Liver (tissue), 9 donors: Measurements from ENCODE around the gene CSN2. TPM values are rescaled to one million over a fixed set of nuclear protein-coding genes. Genes with fewer than 3 reads are reported as not detected.

Experiments
- DNase-seq: peaks from one replicate; pipeline ENCODE4 v3.0.0-alpha.2; 2017; ENCODE audit warnings: low spot score
- H3K27ac ChIP-seq, 2 donors: one replicate each; pipeline ENCODE4 v1.7.0; 2013; ENCODE audit warnings: inconsistent platforms in 2 of 2, low read length in 2 of 2, control low read depth in 1 of 2, low read depth in 1 of 2, mild to moderate bottlenecking in 1 of 2
- H3K27me3 ChIP-seq, 4 donors: one replicate each; pipeline versions ENCODE4 v1.6.1 to v1.7.0; 2013; ENCODE audit warnings: low read length in 3 of 4, inconsistent platforms in 1 of 4, mild to moderate bottlenecking in 1 of 4, moderate library complexity in 1 of 4; ENCODE audit not compliant: control insufficient read depth in 4 of 4, insufficient read depth in 4 of 4
- H3K36me3 ChIP-seq, 4 donors: one replicate each; pipeline versions ENCODE4 v1.6.1 to v1.7.0; 2013; ENCODE audit warnings: low read length in 3 of 4, mild to moderate bottlenecking in 3 of 4, low read depth in 1 of 4, moderate library complexity in 1 of 4; ENCODE audit not compliant: control insufficient read depth in 4 of 4, insufficient read depth in 3 of 4
- H3K4me1 ChIP-seq, 4 donors: one replicate each; pipeline versions ENCODE4 v1.6.1 to v1.7.0; 2013; ENCODE audit warnings: low read length in 3 of 4, mild to moderate bottlenecking in 3 of 4, moderate library complexity in 1 of 4; ENCODE audit not compliant: control insufficient read depth in 4 of 4, insufficient read depth in 4 of 4
- H3K4me3 ChIP-seq, 3 donors: one replicate each; pipeline versions ENCODE4 v1.6.1 to v1.7.0; 2013; ENCODE audit warnings: low read length in 3 of 3, control low read depth in 1 of 3, low read depth in 1 of 3, mild to moderate bottlenecking in 1 of 3
- H3K9ac ChIP-seq, 2 donors: one replicate each; pipeline ENCODE4 v1.7.0; 2013; ENCODE audit warnings: low read length in 2 of 2, mild to moderate bottlenecking in 2 of 2, moderate library complexity in 2 of 2, control low read depth in 1 of 2, low read depth in 1 of 2
- H3K9me3 ChIP-seq, 4 donors: one replicate each; pipeline versions ENCODE4 v1.6.1 to v1.7.0; 2013; ENCODE audit warnings: low read length in 3 of 4; ENCODE audit not compliant: control insufficient read depth in 4 of 4
- ATF3 ChIP-seq: IDR thresholded peaks from 2 replicates; pipeline ENCODE4 v1.6.1; 2016; ENCODE audit warnings: antibody characterized with exemption
- EGR1 ChIP-seq, 2 donors: IDR thresholded peaks; 2 replicates each; pipeline ENCODE4 v1.6.1; 2016 to 2018; ENCODE audit warnings: antibody characterized with exemption in 2 of 2, low read depth in 2 of 2
- FOXA1 ChIP-seq: IDR thresholded peaks from 2 replicates; pipeline ENCODE4 v1.6.1; 2016; ENCODE audit warnings: antibody characterized with exemption
- FOXA2 ChIP-seq: IDR thresholded peaks from 2 replicates; pipeline ENCODE4 v1.6.1; 2016; ENCODE audit warnings: antibody characterized with exemption
- HNF4G ChIP-seq: IDR thresholded peaks from 2 replicates; pipeline ENCODE4 v1.6.1; 2016; ENCODE audit warnings: antibody characterized with exemption
- JUND ChIP-seq, 2 donors: IDR thresholded peaks; 2 replicates each; pipeline ENCODE4 v1.6.1; 2016; ENCODE audit warnings: antibody characterized with exemption in 2 of 2
- MAX ChIP-seq: IDR thresholded peaks from 2 replicates; pipeline ENCODE4 v1.6.1; 2016; ENCODE audit warnings: antibody characterized with exemption
- NR2F2 ChIP-seq: IDR thresholded peaks from 2 replicates; pipeline ENCODE4 v1.6.1; 2016; ENCODE audit warnings: antibody characterized with exemption
- RAD21 ChIP-seq, 2 donors: IDR thresholded peaks; 2 replicates each; pipeline ENCODE4 v1.6.1; 2016; ENCODE audit warnings: antibody characterized with exemption in 2 of 2, mild to moderate bottlenecking in 2 of 2
- RXRA ChIP-seq, 2 donors: IDR thresholded peaks; 2 replicates each; pipeline ENCODE4 v1.6.1; 2017 to 2018; ENCODE audit warnings: antibody characterized with exemption in 2 of 2, mild to moderate bottlenecking in 1 of 2
- SP1 ChIP-seq: IDR thresholded peaks from 2 replicates; pipeline ENCODE4 v1.6.1; 2018; ENCODE audit warnings: antibody characterized with exemption, mild to moderate bottlenecking
- TAF1 ChIP-seq: conservative IDR thresholded peaks from 2 replicates; pipeline ENCODE4 v1.6.1; 2016; ENCODE audit warnings: antibody characterized with exemption, mild to moderate bottlenecking
- YY1 ChIP-seq: IDR thresholded peaks from 2 replicates; pipeline ENCODE4 v1.6.1; 2016; ENCODE audit warnings: antibody characterized with exemption, mild to moderate bottlenecking
- ZBTB33 ChIP-seq: IDR thresholded peaks from 2 replicates; pipeline ENCODE4 v1.6.1; 2016; ENCODE audit warnings: antibody characterized with exemption
- WGBS: extraction: QIAGEN DNeasy Blood & Tissue Kit; methylation state at CpG from one replicate; pipeline ENCODE4 v1.1.7; 2013; 5-methylcytosine and 5-hydroxymethylcytosine counted together
- polyA plus RNA-seq, 2 donors: library from polyadenylated mRNA; stranded (reverse) in 1 of 2; unstranded in 1 of 2; fragments of 200-250 nt in 1 of 2; fragments of >200 nt in 1 of 2; fragmentation: Nextera tagmentation in 1 of 2; extraction: Ambion mirVana in 1 of 2; gene quantifications; one replicate each; pipeline versions ENCODE4 v1.2.1 to v1.2.3, GENCODE V29; 2013 to 2015
- total RNA-seq, 2 donors: library from RNA; depleted of rRNA; stranded (reverse); fragments of >200 nt; gene quantifications; one replicate each; pipeline ENCODE4 v1.2.3, GENCODE V29; 2014
- TF ChIP-seq, protein P1 (sequence below): IDR thresholded peaks from 2 replicates; pipeline ENCODE4 v1.6.1; 2016; ENCODE audit warnings: antibody characterized with exemption, mild to moderate bottlenecking
- donor health status: healthy.
- donor health status: healthy.
- donor health status: healthy.
- donor health status: healthy.
- donor health status: healthy.

The CSN2 gene
- total and polyA plus RNA-seq, 4 donors: not detected

- no peaks in the 10 kb centered on the region for H3K36me3 ChIP-seq
- WGBS: 50% methylated on average over 4 of the region's 4 CpGs
These were observed 44.7 kb downstream of the CSN2 start for GRCh38 chr4:69920874-69921273.

GRCh38 chr4:69910016-69910782 is 55.3 kb downstream of the CSN2 start:
- Histone ChIP-seq H3K4me3 (no peak overlapping the region), H3K9me3 (no peaks in the 10 kb centered on the region), H3K9ac (no peak overlapping the region), H3K36me3 (no peaks in the 10 kb centered on the region), H3K4me1 (no peaks in the 10 kb centered on the region), H3K27me3 (no peaks in the 10 kb centered on the region), H3K27ac (no peak overlapping the region)
- no peak for DNase-seq
- WGBS: 90% methylated on average over 2 of the region's 2 CpGs
- TF ChIP-seq HNF4G (no peak), FOXA2 (no peak), EGR1 (IDR thresholded peaks at IDR 0.05; ENCODE audit: low read depth in 2 of 2) (no peak), NR2F2 (no peak), MAX (no peak), JUND (IDR thresholded peaks at IDR 0.05) (no peak), FOXA1 (no peak), ZBTB33 (no peak), TAF1 (no peak), SP1 (no peak)
- TF ChIP-seq, protein P1, sequence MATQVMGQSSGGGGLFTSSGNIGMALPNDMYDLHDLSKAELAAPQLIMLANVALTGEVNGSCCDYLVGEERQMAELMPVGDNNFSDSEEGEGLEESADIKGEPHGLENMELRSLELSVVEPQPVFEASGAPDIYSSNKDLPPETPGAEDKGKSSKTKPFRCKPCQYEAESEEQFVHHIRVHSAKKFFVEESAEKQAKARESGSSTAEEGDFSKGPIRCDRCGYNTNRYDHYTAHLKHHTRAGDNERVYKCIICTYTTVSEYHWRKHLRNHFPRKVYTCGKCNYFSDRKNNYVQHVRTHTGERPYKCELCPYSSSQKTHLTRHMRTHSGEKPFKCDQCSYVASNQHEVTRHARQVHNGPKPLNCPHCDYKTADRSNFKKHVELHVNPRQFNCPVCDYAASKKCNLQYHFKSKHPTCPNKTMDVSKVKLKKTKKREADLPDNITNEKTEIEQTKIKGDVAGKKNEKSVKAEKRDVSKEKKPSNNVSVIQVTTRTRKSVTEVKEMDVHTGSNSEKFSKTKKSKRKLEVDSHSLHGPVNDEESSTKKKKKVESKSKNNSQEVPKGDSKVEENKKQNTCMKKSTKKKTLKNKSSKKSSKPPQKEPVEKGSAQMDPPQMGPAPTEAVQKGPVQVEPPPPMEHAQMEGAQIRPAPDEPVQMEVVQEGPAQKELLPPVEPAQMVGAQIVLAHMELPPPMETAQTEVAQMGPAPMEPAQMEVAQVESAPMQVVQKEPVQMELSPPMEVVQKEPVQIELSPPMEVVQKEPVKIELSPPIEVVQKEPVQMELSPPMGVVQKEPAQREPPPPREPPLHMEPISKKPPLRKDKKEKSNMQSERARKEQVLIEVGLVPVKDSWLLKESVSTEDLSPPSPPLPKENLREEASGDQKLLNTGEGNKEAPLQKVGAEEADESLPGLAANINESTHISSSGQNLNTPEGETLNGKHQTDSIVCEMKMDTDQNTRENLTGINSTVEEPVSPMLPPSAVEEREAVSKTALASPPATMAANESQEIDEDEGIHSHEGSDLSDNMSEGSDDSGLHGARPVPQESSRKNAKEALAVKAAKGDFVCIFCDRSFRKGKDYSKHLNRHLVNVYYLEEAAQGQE: no peak

More at GRCh38 chr4:69920874-69921273, 44.7 kb downstream of the CSN2 start:
- Histone ChIP-seq H3K4me1 (no peaks in the 10 kb centered on the region), H3K9ac (no peak overlapping the region), H3K27me3 (no peaks in the 10 kb centered on the region), H3K9me3 (no peaks in the 10 kb centered on the region), H3K27ac (no peak overlapping the region), H3K4me3 (no peak overlapping the region)
- TF ChIP-seq, protein P1: no peak
- TF ChIP-seq JUND (IDR thresholded peaks at IDR 0.05) (no peak), HNF4G (no peak), RXRA (IDR thresholded peaks at IDR 0.05) (no peak), EGR1 (IDR thresholded peaks at IDR 0.05; ENCODE audit: low read depth in 2 of 2) (no peak), ATF3 (no peak), YY1 (no peak), SP1 (no peak), ZBTB33 (no peak), RAD21 (IDR thresholded peaks at IDR 0.05) (no peak), FOXA2 (no peak), NR2F2 (no peak)
- DNase-seq: no peak
